Adrenal gland (tissue), 5 donors: ENCODE results near the gene GATA6.

Experiments used
- CTCF ChIP-seq, 6 experiments: fragments of 450-650 bp in 4 of 6; fragments of 200-600 bp in 2 of 6; sonication (generic) in 1 of 6; IDR thresholded peaks; 1 replicate in 5 of 6; 2 replicates in 1 of 6; pipeline versions ENCODE4 v1.5.1 to v1.8.0; 2016 to 2021; ENCODE audit warnings: antibody characterized with exemption in 6 of 6, mild to moderate bottlenecking in 2 of 6, moderate library complexity in 1 of 6
- POLR2A ChIP-seq, 2 donors: fragments of 450-650 bp; IDR thresholded peaks; one replicate each; pipeline ENCODE4 v1.6.1; 2017; ENCODE audit warnings: antibody characterized with exemption in 2 of 2, mild to moderate bottlenecking in 2 of 2, moderate library complexity in 1 of 2
- donor health status: DM: no; HTN: no; CAD: no.

DNA sequence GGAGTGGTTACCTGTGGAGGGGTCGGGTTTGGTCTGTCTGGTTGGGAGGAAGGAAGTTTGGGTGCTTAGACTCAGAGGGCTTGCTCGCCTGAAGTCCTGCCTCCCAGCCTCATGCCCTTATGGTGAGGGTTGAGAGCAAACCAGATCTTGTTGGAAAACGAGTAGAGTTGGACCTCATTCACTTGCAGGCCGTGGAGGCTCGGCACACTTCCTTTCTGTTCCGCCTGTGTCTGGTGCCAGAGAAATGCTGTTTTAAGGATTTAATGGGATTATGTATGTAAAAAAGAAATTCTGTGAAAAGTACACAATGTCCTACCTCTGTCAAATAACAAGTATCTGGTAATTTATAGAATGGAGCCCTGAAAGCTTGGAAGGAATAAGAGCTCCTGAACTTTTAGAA, 29.6 kb downstream of the GATA6 start:
- no peak for TF ChIP-seq CTCF (IDR thresholded peaks at IDR 0.05)
- no peak for TF ChIP-seq POLR2A (IDR thresholded peaks at IDR 0.05)
